Astrocyte of the spinal cord (primary cell): Measurements from ENCODE around the gene TBC1D1.

ENCODE experiments used
- DNase-seq: peaks from one replicate; pipeline ENCODE4 v3.0.0; 2011; ENCODE audit warnings: low read depth, low spot score
- H3K4me3 ChIP-seq: 2 replicates; pipeline ENCODE4 v1.5.1; 2011; ENCODE audit warnings: low read depth, mild to moderate bottlenecking, low read length, moderate library complexity
- in situ Hi-C: cut with HindIII; loops from 2 replicates; pipeline ENCODE4 v1.10.0; 2017; ENCODE audit warnings: low sequenced_read_pairs
- TF ChIP-seq, protein P1 (sequence below): IDR thresholded peaks from 2 replicates; pipeline ENCODE4 v1.5.1; 2012; ENCODE audit warnings: low read depth, mild to moderate bottlenecking, low read length, inconsistent platforms

TBC1D1 gene

DNA sequence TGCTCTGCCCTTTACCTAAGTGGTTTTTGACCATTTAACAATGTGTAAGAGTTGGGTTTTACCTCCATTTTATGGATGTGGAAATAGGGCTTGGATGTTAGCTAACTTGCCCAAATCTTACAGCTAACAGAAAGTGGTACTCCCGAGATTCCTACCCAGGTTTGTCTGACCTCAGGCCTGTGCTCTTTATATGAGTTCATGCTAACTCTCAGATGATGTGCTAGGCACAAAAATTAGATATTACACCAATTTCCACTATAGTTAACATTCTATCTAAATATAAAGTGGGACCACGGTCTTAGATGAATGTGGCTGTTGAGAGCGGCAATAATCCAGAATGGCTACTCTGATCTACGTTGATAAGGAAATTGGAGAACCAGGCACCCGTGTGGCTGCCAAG is 69.2 kb downstream of the TBC1D1 start, which contains the start of gene PTTG2:
PTTG2 (plus strand) TSS at position 301 of the 400 bp plus-strand sequence; CDS start at position 338, 37 bp downstream.
- in situ Hi-C loops, result no loop called here
- no peak within 1 kb of the TSS for H3K4me3 ChIP-seq
- TF ChIP-seq, protein P1, sequence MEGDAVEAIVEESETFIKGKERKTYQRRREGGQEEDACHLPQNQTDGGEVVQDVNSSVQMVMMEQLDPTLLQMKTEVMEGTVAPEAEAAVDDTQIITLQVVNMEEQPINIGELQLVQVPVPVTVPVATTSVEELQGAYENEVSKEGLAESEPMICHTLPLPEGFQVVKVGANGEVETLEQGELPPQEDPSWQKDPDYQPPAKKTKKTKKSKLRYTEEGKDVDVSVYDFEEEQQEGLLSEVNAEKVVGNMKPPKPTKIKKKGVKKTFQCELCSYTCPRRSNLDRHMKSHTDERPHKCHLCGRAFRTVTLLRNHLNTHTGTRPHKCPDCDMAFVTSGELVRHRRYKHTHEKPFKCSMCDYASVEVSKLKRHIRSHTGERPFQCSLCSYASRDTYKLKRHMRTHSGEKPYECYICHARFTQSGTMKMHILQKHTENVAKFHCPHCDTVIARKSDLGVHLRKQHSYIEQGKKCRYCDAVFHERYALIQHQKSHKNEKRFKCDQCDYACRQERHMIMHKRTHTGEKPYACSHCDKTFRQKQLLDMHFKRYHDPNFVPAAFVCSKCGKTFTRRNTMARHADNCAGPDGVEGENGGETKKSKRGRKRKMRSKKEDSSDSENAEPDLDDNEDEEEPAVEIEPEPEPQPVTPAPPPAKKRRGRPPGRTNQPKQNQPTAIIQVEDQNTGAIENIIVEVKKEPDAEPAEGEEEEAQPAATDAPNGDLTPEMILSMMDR, result no peak
- no peak for DNase-seq

DNA sequence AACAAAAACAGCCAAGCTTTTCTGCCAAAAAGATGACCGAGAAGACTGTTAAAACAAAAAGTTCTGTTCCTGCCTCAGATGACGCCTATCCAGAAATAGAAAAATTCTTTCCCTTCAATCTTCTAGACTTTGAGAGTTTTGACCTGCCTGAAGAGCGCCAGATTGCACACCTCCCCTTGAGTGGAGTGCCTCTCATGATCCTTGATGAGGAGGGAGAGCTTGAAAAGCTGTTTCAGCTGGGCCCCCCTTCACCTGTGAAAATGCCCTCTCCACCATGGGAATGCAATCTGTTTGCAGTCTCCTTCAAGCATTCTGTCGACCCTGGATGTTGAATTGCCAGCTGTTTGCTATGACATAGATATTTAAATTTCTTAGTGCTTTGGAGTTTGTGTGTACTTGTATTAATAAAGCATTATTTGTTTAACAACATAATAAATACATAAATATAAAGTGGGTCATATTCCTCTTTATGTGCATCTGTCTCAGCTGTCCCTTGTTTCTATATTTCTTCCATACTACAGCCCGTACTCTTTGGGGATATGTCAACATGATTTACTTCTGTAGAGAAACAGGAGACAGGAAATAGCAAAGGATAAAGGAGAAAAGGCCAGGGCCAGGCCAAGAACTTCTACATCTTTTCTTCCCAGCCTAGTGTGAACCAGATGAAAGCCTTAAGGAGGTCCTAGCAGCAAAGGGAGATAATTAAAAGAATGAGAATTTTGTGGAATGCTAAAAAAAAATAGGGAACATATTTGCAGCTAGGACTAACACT is 70.0 kb downstream of the TBC1D1 start:
- TF ChIP-seq, protein P1, result no peak
- in situ Hi-C loops, result no loop called here
- no peak for DNase-seq
- no peak overlapping the region for H3K4me3 ChIP-seq

DNA sequence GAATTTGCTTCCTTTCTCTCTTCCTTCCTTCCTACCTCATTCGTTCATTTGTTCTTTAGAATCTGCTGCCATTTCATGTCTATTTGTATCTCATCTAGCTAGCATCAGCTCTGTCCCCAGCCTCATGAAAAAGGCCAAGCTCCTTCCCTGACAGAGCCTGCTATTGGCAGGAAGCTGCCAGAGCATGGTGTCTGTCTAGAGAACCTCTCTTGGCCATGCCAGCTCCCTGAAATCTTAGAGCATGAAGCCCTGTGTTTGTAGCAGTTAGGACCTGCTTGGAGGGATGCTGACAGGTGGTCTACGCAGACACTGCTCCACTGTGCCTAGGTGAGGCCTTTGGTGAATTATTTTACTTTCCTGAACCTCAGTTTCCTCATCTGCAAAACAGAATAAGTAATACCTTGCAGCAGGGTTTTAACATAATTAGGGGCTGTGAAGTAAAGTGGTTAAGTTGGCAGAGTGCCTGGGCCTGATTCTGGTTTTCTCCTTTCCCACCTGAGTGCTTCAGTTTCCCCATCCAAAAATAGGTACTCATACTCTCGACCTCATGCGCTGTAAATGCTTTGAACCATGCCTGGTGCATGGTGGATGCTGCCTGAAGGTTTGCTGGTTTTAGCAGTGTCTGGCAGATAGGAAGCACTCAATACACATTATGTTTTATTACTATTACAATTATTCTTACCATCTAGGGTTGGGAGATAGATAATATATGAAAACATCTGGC is 74.0 kb downstream of the TBC1D1 start:
- in situ Hi-C loops, result no loop called here
- H3K4me3 ChIP-seq, result no peak overlapping the region
- TF ChIP-seq, protein P1, result no peak
- DNase-seq, result no peak

DNA sequence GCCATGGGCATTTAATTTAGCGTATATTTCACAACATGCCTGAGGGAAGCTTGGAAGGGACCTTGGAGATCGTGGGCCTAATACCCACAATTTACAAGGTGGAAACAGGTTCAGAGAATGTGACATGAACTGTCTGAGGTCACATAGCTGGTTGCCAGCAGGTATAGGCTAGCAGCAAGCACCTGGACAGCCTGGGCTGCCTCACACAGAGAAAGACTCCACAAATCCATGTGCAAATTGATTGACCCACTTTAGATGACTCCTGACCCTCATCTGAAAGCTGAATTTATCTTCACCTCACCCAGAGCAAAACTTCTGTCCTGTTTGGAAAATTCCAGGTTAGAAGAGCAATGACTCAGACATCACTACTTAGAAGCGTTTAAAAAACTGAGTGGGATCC is 75.2 kb downstream of the TBC1D1 start:
- no peak overlapping the region for H3K4me3 ChIP-seq
- DNase-seq, result no peak
- in situ Hi-C loops, result no loop called here
- TF ChIP-seq, protein P1, result no peak

DNA sequence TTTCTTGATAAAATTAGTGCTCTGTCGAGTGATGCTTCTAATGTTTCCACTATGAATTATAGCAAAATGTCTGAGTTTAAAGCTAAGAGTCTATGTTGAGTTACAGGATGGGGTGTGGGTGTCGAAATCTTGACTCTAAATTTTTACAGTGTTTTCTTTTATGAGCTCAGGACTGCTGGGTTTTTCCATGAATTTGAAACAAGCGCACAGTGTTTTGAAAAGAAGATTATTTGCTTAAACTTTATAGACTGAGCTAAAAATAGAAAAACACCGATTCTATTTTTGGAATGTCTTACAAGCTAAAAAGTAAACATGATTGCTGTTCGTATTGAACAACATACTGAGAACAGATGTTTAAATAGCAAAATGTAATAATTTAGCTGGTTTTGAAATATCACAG is 76.9 kb downstream of the TBC1D1 start:
- in situ Hi-C loops, result no loop called here
- DNase-seq, result no peak
- no peak overlapping the region for H3K4me3 ChIP-seq
- TF ChIP-seq, protein P1, result no peak

DNA sequence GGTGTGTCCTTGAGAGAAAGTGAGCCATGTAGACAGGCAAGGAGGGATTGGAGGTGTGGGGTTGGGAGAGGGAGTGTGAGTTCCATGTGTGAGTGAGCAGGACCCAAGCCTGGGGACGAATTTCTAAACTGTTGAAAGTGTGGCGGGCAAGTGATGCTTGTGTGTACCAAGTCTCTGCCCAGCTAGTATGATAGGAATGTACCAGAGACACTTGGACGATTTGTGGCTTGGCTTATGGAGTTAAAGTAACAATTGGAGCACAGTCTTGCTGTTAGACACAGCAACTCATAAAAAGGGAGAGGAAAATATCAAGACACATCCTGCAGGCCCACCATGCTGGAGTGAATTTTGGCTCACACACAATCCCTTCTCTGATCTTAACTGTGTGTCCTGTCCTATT is 77.9 kb downstream of the TBC1D1 start:
- TF ChIP-seq, protein P1, result no peak
- H3K4me3 ChIP-seq, result no peak overlapping the region
- no peak for DNase-seq
- in situ Hi-C loops, result no loop called here
